ENCODE measurements around the gene C1R. TPM values are rescaled to one million over a fixed set of nuclear protein-coding genes. Genes with fewer than 3 reads are reported as not detected.

The C1R gene
- total and polyA plus RNA-seq, 2 of the 8 experiments (the other 6 are each of a cell fraction or from before 2014, with no cell fraction given): 6.9 to 16.3 TPM

- TF ChIP-seq MAFK (IDR thresholded peaks at IDR 0.05; ENCODE audit: low read depth, low read length) (no peak), HDAC6 (IDR thresholded peaks at IDR 0.05; ENCODE audit: low read depth, low read length) (no peak), JUND (IDR thresholded peaks at IDR 0.05; ENCODE audit: low read length) (no peak), SP4 (IDR thresholded peaks at IDR 0.05; ENCODE audit: low read length) (no peak), POLR2A (IDR thresholded peaks at IDR 0.05; ENCODE audit: control extremely low read depth in 1 of 2, low read depth in 2 of 2, low read length in 2 of 2) (no peak)
Observed at GRCh38 chr12:7089196-7089871, 2.9 kb downstream of the C1R start (continued).
